K562 (cell line): ENCODE data around the gene USP7. TPM values are rescaled to one million over a fixed set of nuclear protein-coding genes. Genes with fewer than 3 reads are reported as not detected.

Experiments used
- ATF7 ChIP-seq: fragments of 450-650 bp; IDR thresholded peaks from 2 replicates; pipeline ENCODE4 v1.7.1; 2014; ENCODE audit warnings: mild to moderate bottlenecking, moderate library complexity
- CTBP1 ChIP-seq: fragments of 450-650 bp; IDR thresholded peaks from 2 replicates; pipeline ENCODE4 v1.6.1; 2016; ENCODE audit warnings: borderline replicate concordance
- EZH2 ChIP-seq: IDR thresholded peaks from 2 replicates; pipeline ENCODE4 v1.6.1; 2012; ENCODE audit warnings: low read depth, mild to moderate bottlenecking, inconsistent platforms, low read length, borderline replicate concordance
- FOXA3 ChIP-seq, 2 experiments: fragments of 450-650 bp in 1 of 2; sonication (generic) in 1 of 2; formaldehyde crosslinking; IDR thresholded peaks in 1 of 2; conservative IDR thresholded peaks in 1 of 2; 2 replicates each; pipeline versions ENCODE4 v1.4.0 to v1.8.0; 2020 to 2022; ENCODE audit warnings: mild to moderate bottlenecking in 2 of 2, missing genetic modification reagents in 1 of 2
- FOXM1 ChIP-seq, 2 experiments: fragments of 450-650 bp in 1 of 2; sonication (generic) in 1 of 2; formaldehyde crosslinking in 1 of 2; IDR thresholded peaks; 2 replicates each; pipeline versions ENCODE4 v1.6.1 to v1.9.0; 2017 to 2022; ENCODE audit warnings: low read depth in 2 of 2, mild to moderate bottlenecking in 2 of 2, missing genetic modification reagents in 1 of 2, moderate library complexity in 1 of 2
- FOXP1 ChIP-seq: sonication (generic); formaldehyde crosslinking; IDR thresholded peaks from 2 replicates; pipeline ENCODE4 v1.8.0; 2022; ENCODE audit warnings: mild to moderate bottlenecking, missing genetic modification reagents
- GABPA ChIP-seq: fragments of 200-800 bp; sonication (Bioruptor generic); conservative IDR thresholded peaks from 2 replicates; pipeline ENCODE4 v1.6.1; 2016; ENCODE audit warnings: low read depth, missing genetic modification characterization, missing compliant biosample characterization
- GMEB1 ChIP-seq: fragments of 250-450 bp; sonication (Bioruptor Pico); IDR thresholded peaks from 2 replicates; pipeline ENCODE4 v1.4.0; 2020; ENCODE audit warnings: mild to moderate bottlenecking
- MCM7 ChIP-seq, 2 experiments: fragments of 450-650 bp; IDR thresholded peaks; 2 replicates each; pipeline ENCODE4 v1.6.1; 2016 to 2018
- NR1H2 ChIP-seq: sonication (generic); formaldehyde crosslinking; IDR thresholded peaks from 2 replicates; pipeline ENCODE4 v1.4.0; 2020; ENCODE audit warnings: mild to moderate bottlenecking, missing genetic modification reagents
- NR2F6 ChIP-seq: fragments of 450-650 bp; formaldehyde crosslinking; IDR thresholded peaks from 2 replicates; pipeline ENCODE4 v1.4.0; 2020; ENCODE audit warnings: mild to moderate bottlenecking
- PHF21A ChIP-seq: fragments of 450-650 bp; IDR thresholded peaks from 2 replicates; pipeline ENCODE4 v1.6.1; 2017; ENCODE audit warnings: low read depth, borderline replicate concordance
- POLR2H ChIP-seq: IDR thresholded peaks from 2 replicates; pipeline ENCODE4 v1.6.1; 2016; ENCODE audit warnings: missing genetic modification characterization, low read depth, mild to moderate bottlenecking, control low read depth, missing compliant biosample characterization, moderate library complexity
- SRSF9 ChIP-seq: fragments of 200-400 bp; formaldehyde crosslinking; IDR thresholded peaks from 2 replicates; pipeline ENCODE4 v1.6.1; 2017; ENCODE audit warnings: low read depth, low read length, borderline replicate concordance
- ZBTB7A ChIP-seq: IDR thresholded peaks from 2 replicates; pipeline ENCODE4 v1.6.1; 2011; ENCODE audit warnings: low read depth, mild to moderate bottlenecking, low read length, moderate library complexity, borderline replicate concordance; ENCODE audit not compliant: control insufficient read depth
- ZFP36 ChIP-seq: fragments of 150-350 bp; IDR thresholded peaks from 2 replicates; pipeline ENCODE4 v1.6.1; 2018; ENCODE audit warnings: low read length, low read depth; ENCODE audit not compliant: partially characterized antibody
- ZNF239 ChIP-seq: fragments of 250-450 bp; sonication (Bioruptor Pico); IDR thresholded peaks from 2 replicates; pipeline ENCODE4 v1.4.0; 2020; ENCODE audit warnings: mild to moderate bottlenecking
- ZNF24 ChIP-seq: fragments of 450-650 bp; IDR thresholded peaks from 2 replicates; pipeline ENCODE4 v1.6.1; 2016
- ZNF512 ChIP-seq: IDR thresholded peaks from 2 replicates; pipeline ENCODE4 v1.6.1; 2016; ENCODE audit warnings: missing genetic modification characterization, missing compliant biosample characterization
- ZNF589 ChIP-seq: fragments of 200-800 bp; sonication (Bioruptor generic); IDR thresholded peaks from 2 replicates; pipeline ENCODE4 v1.6.1; 2016; ENCODE audit warnings: low read depth, missing genetic modification characterization, missing compliant biosample characterization
- ZNF655 ChIP-seq: fragments of 250-450 bp; sonication (Bioruptor Pico); IDR thresholded peaks from 2 replicates; pipeline ENCODE4 v1.5.0; 2021
- polyA plus RNA-seq, 8 experiments: library from polyadenylated mRNA; depleted of rRNA in 4 of 8; stranded (reverse) in 5 of 8; unstranded in 3 of 8; fragments of >200 nt; fragmentation: Nextera tagmentation in 2 of 8; fragmentation: Illumina TruSeq in 1 of 8; extraction: Ambion mirVana in 2 of 8; extraction: Trizol in 1 of 8; gene quantifications; 2 replicates each; pipeline versions ENCODE4 v1.2.1 to v1.2.3, GENCODE V29; 2011 to 2014; ENCODE audit warnings: inconsistent platforms in 1 of 8, missing spikeins in 1 of 8
- total RNA-seq, 7 experiments: library from RNA; depleted of rRNA in 6 of 7; stranded (reverse); fragments of >200 nt in 6 of 7; fragmentation: Illumina TruSeq in 2 of 7; extraction: Trizol in 2 of 7; gene quantifications; 2 replicates each; pipeline versions ENCODE4 v1.2.1 to v1.2.3, GENCODE V29; 2011 to 2021; ENCODE audit warnings: low replicate concordance in 1 of 7
- TF ChIP-seq, protein P1 (sequence below): sonication (generic); formaldehyde crosslinking; IDR thresholded peaks from 2 replicates; pipeline ENCODE4 v1.8.1; 2023; ENCODE audit warnings: mild to moderate bottlenecking, missing genetic modification reagents, moderate library complexity

USP7 gene
- total and polyA plus RNA-seq, 9 of the 15 experiments (the other 6 are each of a cell fraction or from before 2014, with no cell fraction given): 17.1 to 145 (median 57.9) TPM

- TF ChIP-seq SRSF9 (no peak), PHF21A (0 out of 2 replicates have a peak, but pooled peaks have one; percentile 7), ZNF512 (tag) (no peak), NR1H2 (no peak), ZBTB7A (peak; percentile 92), POLR2H (tag) (peak; percentile 69; the same call in 1 of the 2 replicates), FOXM1 (IDR thresholded peaks at IDR 0.05; ENCODE audit: low read depth) (no peak), FOXM1 (CRISPR knock-in tag; IDR thresholded peaks at IDR 0.05; ENCODE audit: low read depth) (no peak), GABPA (tag) (peak; percentile 69), GMEB1 (CRISPR knock-in tag) (peak; percentile 48), ZFP36 (no peak), FOXA3 (CRISPR knock-in tag; conservative IDR thresholded peaks at IDR 0.05 in 1 of 2, IDR thresholded peaks at IDR 0.05 in 1 of 2) (no peak), CTBP1 (0 out of 2 replicates have a peak, but pooled peaks have one; percentile 41), ATF7 (0 out of 2 replicates have a peak, but pooled peaks have one; percentile 37), ZNF239 (no peak), ZNF655 (CRISPR knock-in tag) (no peak), MCM7 (IDR thresholded peaks at IDR 0.05) (no peak), FOXP1 (CRISPR knock-in tag) (no peak), EZH2 (no peak), NR2F6 (CRISPR knock-in tag) (no peak), ZNF589 (CRISPR knock-in tag) (0 out of 2 replicates have a peak, but pooled peaks have one; percentile 30), ZNF24 (no peak)
- TF ChIP-seq, protein P1, sequence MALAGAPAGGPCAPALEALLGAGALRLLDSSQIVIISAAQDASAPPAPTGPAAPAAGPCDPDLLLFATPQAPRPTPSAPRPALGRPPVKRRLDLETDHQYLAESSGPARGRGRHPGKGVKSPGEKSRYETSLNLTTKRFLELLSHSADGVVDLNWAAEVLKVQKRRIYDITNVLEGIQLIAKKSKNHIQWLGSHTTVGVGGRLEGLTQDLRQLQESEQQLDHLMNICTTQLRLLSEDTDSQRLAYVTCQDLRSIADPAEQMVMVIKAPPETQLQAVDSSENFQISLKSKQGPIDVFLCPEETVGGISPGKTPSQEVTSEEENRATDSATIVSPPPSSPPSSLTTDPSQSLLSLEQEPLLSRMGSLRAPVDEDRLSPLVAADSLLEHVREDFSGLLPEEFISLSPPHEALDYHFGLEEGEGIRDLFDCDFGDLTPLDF (CRISPR knock-in tag): no peak
Measured at GRCh38 chr16:8868416-8869211, 95.1 kb downstream of the USP7 start, which contains the start of gene CARHSP1 (continued).
